Bone marrow (tissue), 2 donors: ENCODE results near the gene ITGB4.

Experiments used
- DNase-seq, 2 donors: peaks; one replicate each; lab custom pipeline; 2025; lab: John Stamatoyannopoulos, UW

ITGB4 gene

DNA sequence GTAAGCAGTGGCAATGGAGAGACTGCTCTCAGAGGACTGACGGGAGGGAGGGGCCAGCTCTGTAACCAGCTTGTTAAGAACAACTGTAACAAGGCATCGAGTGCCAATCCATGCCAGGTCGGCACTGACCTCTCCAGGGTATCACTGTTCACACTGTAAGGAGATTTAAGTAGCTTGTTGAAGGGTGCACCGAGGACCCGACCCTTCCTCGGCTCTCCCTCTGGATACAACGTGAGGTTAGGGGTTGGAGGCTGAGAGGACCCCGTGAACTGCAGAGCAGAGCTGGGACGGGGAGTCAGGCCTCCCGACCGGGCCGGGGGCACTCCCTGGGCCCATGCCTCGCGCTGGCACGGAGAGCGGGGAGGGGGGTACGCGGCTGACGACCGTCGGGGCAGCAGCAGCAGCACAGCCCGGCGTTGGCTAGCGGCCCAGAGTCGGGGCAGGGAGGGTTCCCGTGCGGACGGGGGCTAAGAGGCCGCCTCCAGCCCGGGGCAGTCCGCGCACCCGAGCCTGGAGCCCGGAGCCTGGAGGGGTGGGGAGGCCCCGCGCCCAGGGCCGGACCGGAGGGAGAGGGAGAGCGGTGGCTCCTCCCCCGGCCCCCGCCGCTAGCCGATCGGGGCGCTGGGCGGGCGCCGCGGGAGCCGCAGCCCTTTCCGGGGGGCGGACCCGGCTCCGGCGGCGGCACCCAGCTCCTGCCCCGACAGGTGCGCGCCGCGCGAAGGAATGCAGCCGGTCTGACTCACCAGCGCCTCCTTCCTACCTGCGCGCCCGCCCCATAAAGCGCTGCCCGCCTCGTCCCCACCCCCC, at the start of gene ITGB4:
ITGB4 (plus strand) TSS at position 804 of the 807 bp plus-strand sequence. CDS start 3,245 bp downstream, outside the sequence.
- no peak for DNase-seq

DNA sequence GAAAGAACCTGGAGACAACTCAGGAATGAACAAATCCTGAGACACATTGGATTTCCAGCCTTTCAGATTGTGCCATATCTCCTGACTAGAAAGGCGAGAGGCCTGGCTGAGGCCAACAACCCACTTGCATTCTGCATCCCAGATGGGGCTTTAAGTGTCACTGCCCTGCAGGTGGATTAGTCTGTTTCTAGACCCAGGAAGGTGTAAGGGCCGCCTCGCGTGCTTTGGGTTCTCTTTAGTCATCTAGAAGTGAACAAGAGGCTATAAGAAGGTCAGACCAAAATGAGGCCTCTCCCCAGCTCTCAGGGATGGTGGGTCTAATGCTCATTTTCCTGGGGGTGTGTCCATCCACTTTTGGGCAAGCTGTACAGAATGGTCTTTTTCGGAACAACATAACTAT, 49.2 kb upstream of the ITGB4 start:
- DNase-seq: no peak

DNA sequence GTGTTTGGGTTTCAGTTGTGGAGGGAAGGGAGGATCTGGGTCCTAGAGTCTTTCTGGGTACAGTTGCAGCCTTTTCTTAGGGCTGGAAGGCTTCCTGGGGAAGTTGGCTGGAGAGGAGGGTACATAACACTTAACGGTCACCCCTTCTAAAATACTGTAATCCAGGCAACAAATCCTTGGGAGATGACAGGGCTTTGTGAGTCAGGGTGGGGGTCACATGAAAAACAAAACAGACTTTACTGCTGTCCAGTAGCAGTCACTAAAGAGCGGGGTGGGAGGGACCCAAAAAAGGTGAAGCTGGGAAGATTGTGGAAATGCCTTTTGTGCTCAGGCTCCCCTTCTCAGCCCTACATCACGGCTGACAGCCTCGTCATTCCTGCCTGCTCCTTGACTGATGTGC, 47.8 kb upstream of the ITGB4 start:
- no peak for DNase-seq

DNA sequence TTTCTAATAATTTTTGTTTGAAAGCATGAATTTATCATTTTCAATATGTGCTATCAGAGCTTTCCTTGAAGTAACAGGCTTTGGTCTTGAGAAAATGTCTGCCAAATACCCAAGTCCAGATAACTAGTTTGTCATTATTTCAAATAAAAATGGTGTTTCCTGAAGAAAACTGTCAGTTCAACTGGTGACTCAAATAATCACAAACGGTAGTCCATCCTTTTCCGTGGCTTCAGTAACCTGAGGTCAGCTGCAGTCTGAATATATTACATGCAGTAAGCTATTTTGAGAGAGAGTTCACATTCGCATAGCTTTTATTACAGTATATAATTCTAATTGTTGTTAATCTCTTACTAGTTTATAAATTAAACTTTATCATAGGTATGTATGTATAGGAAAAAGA, 44.8 kb upstream of the ITGB4 start:
- no peak for DNase-seq

DNA sequence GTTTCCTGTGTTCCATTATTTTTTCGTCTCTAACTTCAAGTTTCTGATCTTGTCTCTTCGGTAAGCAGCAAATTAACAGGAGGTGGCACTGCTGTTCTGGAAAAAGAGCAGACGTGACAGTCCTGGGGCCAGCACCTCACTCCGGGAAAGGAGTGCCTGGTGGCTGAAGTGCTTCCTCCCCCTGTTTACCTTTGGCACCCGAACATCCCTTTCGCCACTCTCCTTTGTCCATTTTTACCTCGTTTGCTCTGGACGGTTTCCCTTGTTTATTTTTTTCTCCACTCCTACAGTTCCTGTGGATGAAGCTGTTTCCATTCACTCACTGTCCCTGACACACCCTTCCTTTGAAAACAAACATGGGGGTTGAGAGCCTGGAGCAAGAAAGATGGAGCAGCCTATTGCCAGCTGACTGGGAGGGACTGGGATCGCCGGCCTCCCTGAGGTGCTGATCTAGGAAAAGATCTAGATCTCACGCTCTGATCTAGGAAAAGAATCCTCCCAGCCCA, 41.5 kb upstream of the ITGB4 start:
- DNase-seq: no peak

DNA sequence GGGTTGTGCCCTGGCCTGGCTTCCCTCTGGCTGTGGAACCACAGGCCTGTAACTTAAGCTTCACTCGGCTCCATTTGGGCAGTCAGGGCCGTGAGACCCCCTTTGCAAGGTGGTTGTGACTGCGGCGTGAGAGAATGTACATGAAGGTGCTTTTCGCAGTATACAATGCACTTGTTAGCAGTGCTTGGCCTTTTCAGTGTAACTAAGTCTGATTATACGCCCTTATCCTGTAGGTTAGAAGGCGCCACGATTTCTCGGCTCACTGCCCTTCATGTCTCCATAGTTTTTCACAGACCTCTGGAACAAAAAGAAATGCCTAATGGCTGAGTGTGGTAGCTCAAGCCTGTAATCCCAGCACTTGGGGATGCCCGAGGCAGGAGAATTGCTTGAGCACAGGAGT, 40.8 kb upstream of the ITGB4 start:
- no peak for DNase-seq

DNA sequence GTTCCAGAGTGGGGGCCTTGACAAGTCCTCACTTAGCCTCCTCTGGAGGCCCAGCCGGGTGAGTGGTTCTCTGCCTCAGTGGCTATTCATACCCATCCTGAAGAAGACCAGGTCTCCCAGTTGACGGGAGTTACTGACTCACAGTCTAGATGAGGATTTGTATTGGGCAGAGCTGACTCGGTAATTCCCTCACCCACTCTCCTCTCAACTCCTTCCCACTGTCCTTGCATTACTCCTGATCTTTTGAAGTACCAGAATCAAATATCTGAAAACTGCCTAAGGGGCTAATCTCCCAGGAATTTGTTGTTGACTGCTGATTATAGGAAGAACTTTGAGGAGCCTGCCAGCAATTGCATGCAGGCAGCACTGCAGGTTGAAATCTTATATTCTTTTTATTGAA, 40.0 kb upstream of the ITGB4 start:
- no peak for DNase-seq

DNA sequence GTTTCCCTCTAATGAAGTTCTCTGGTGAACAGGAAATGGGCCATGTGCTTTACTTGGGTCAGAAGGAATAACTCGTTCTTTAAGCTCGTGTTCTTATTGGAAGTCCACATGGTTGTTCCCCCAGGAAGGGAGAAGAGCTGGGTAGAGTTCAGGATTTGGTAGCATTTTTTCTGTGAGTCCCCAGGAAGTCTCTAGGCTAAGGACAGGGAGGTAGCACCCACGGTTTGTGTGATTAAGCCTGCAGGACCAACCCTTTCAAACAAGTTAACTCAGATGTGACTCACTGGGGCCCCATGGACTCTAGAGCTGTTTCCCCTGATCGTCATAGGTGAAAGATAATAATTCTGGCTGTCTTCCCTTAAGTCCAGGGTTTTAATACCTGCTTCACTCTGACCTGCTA, 37.7 kb upstream of the ITGB4 start:
- no peak for DNase-seq

DNA sequence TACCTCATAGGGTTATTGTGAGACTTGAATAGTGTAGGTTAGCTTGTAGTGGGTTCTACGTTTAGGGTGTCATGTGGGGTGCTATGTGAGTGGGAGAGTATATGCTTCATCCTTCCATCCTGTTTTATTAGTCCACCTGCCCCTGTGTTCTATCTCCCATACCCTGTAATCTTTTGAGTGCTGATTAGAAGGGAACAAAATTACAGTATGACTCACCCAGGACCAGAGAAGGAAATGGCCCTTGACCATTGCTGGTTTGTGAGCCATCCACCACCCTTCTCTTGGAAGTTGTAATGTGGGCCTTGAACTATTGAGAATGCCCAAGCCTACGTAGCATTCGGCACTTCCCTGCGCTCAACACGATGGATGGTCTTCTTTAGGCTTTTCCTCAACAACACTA, 37.0 kb upstream of the ITGB4 start:
- DNase-seq: no peak

DNA sequence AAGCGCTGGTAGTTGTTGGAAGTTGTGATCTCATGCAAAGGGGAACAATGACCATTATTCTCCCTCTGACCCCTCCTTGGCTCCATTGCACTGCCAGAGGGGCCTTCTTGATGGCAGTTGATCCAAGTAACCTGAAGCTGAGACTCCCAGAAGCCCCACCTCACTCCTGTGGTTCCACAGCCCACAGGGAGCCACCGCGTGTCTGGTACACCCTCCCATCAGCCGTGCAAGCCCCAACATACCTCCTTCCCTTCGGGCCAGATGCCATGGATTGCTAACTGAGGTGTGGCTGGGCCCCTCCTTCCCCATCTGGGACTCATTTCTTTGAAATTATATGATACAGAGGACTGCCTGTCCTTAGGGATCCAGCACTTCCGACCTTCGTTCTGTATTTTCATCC, 36.3 kb upstream of the ITGB4 start:
- DNase-seq: no peak

DNA sequence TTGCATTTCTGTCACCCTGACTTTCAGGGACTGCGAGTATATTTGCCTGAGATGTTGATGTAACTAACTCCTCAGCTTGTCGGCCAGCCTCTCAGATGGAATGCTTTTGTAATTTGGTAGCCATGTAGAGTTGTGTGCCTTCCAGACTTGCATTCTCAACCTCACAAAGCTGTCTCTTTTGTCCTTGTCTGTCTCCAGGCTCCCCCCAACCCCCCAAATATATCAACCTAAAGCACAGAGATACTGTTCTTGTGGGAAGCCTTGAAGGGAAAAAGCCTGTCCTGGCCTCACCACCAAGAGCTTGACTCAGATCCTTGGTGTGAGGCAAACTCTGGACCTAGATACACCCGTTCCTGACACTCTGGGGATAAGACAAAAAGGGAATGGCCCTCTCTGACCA, 35.8 kb upstream of the ITGB4 start:
- no peak for DNase-seq

DNA sequence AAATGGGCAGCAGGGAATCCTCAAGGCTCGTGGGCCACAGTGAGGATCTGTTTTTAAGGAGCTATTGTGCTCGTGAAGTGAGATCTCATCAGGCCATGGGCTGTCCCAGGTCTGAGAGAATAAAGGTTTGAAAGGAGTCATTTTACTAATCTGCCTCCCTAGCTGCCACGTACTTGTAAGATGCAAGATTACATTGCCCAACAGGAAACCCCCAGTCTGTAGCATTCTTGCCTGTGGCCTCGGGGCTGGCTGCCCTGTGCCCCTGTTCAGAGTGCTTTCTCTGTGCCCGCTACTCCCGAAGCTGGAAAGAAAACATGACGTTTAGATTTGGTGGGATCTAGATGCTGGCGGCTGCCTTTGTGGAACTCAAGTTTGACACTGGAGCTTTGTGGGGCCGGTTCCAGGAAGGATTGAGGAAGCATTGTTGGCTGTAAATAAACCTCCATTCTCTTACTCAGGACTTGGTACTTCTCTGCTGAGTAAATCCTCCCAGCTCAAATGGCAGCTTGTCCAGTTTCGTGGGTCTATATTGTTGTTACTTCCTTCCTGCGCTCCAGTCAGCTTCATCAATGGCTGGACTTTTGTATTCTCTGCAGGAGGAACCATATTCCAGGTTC, 32.9 kb upstream of the ITGB4 start:
- DNase-seq: peak; percentile 36 to 42

DNA sequence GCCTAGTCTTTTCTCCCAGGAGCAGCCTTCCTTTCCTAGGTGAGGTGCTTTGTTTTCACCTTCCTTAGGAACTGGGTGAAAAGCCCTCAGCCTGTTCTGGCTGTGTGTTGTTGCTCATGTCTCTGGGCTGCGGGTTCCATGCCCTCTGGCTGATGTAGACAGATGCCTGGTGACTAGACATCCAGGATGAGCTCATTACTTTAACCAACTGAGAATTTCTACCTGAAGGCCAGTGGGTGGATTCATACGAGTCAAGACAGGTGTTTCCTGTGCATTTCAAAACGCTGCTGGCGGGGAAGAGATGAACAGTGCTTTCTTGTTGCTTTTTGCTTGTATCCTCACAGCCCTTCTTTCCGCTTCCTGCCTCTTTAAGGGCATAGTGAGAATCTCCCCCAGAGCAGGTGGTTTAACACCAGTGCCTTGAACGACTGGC, 31.8 kb upstream of the ITGB4 start:
- peak in 1 of 2 donors; percentile 74 for DNase-seq

DNA sequence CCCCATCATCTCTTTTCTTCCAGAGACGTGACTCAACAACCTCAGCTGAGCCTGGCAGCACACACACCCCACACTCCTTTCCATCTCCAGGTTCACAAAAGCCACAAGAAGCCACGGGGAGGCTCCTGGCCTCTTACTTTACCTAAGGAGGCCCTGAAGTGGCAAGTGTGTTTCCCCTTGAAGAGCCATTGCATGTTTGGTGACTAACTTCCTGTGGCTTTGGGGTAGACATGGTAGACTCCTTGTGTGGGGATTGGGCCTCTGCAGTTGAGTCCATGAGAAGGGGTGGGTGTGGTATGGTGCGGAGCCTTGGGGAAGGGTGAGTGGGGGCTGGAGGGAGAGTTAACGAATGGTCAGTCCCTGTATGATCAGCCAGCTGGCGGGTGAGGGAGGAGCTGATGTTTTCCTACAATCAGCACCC, 29.9 kb upstream of the ITGB4 start:
- DNase-seq: no peak

DNA sequence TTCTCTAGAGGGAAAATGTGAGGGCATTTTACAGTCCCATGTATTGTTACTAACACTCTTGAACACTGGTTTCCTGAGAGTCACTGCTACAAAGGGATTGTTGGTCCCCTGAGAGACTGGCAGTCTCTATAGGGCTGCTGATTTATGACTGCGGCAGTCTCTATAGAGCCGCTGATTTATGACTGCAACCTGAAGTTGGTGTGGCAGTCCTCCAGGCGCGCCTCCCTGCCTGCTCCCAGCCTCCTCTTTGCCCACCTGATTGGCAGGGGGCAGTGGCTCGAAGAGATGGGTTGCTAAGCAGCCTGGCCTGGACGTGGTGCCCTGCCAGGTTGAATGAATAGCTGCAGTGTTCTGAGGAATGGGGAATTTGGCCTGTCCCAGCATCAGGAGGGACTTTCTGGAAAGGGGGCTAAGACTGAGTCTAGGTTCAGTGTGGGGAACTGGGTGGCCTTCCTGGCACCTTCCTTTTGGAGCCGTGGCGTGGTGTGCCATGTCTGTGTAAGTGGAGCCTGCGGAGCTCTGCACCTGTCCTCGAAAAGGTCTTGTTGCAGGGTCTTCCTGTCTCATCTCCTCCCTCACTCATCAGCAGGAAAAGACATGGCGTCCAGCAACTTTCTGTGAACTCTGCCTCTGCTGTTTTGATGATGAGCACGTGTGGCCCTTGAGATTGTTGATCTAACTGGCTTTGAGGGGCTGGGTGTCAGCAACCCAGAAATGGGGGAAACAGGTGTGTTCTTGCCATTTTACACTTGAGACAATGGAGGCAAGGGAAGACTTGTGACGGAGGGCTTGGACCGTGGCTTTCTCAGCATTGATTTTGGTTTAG, 29.2 kb upstream of the ITGB4 start:
- no peak for DNase-seq

DNA sequence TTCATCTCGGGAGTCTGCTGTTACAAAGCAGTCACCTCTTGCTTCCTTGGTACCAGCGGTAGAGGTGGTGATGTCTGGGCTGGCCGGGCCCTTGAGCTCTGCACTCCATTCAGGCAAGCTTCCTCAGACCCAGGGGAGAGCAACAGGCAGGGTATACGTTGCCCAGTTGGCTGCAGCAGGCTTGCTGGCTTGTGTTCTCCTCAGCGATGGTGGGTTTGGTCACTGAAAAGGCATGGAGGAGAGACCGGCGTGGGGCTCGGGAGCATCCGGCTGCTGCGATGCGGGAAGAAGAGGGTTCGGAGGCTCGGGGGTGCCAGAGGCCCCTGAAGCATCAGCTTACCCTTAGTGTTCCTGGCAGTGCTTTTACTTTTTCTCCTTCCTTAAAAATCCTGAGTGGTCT, 28.3 kb upstream of the ITGB4 start:
- no peak for DNase-seq

DNA sequence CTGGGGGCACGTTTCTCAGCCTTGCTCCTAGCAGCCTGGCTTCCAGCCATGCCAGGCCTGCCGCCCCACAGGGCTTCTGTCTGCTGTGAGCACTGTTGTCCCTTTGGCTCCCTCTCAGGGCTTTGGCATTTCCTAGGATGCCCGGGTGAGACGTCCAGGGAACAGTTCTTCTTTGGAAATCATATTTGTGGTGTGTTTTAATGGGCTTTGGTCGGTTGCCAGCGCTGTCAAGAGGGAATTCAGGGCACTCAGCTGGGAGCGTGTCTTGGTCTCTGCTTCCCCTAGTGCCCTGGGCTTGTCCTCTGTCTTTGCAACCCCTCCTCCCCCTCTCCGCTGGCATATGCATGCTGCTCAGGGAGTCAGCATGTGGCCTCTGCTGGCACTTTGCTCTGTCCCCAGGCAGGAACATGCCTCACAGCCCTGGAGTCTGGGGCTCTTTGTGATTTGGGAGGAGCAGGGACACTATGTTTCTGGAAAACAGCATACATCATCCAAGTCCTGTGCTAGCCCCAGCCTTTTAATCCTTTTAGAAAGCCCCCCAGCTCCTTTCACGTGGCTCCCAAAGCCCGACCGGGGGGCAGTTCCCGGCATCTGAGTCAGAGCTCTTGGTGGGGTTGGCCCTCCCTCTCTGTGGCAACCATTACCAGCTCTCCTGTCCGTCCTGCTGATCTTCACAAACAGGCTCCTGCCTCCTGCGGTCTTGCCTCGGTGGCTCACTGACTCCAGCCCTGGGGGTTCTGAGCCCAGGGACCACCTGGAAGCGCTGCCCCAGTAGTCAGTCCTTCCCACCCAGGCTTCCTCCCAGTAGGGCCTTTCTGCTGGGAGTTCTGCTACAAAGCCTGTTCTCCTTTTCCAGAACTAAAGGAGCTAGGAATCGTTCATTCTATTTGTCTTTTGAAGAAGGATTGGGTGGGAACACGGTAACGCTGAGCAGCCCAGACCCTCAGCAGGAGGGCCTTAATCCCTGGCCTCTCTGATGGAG, 27.5 kb upstream of the ITGB4 start:
- DNase-seq: no peak

DNA sequence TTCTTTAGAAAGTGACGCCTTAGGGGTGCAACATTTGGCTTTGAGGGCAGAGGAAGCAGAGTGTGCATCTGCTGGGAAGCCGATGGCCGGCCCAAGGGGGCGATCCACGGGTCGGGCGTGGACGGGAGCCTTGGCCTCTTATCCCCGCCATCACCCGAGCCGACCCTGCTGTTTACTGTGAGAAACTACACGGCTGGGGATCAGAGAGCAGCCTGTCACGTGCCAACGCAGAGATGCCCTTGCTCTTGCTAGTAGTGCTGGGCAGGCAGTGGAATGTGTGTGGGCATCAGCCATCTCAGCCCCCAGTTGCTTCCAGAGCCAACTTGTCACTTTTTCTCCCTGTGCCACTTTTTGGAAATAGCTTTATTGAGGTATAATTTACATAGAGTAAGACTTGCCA, 26.7 kb upstream of the ITGB4 start:
- no peak for DNase-seq

DNA sequence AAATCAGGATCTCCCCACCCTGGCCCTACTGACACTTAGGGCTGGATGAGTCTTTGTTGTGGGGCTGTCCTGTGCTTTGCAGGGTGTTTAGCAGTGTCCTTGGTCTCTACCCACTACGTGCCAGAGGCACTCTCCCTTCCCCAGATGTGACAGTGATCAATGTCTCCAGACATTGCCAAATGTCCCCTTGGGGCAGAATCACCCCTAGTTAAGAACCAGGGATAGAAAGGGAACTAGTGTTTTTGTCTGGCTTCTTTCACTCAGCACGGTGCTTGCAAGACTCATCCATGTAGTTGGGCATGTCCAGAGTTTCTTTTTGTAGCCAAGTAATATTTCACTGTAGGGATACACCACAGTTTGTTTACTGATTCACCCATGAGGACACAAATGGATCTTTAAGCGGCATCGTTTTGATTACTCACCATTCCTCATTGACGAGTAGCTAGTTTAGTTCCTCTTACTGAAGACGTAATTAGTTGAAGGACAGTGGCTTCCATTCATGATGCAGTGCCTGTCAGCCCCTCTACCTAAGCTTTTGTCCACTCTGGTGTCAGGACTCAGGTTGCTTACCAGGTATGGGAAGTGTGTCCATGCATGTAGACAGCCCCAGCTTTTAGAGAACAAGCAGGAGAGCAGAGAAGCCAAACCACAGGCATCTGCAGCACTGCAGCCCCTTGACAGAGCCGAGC, 26.0 kb upstream of the ITGB4 start:
- no peak for DNase-seq

DNA sequence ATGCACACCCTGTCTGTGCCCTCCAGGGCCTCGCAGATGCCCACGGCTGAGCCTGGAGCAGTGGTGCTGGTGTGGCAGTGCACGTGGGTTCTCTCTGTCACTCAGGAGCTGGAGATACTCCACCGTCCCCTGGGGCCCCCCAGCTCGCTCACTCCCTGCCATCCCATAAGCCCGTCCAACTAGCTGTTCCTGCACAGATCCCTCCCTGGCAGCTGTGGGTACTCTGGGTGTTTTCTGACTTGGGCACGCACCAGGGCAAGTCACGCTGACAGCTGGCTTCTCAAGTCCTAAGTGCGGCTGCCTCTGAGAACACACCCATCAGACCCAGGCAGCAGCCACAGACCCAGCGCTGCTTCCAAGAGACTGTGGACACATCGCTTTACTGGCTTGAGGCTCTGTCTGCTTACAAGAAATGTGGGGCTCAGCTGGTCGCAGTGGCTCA, 25.4 kb upstream of the ITGB4 start:
- DNase-seq: no peak
